Right cardiac atrium (tissue), 5 donors: ENCODE data around the gene DGAT2L6. TPM values are rescaled to one million over a fixed set of nuclear protein-coding genes. Genes with fewer than 3 reads are reported as not detected.
A peak's percentile ranks its signal among the peaks of the same experiment; 100 is the strongest.
"Not testable (repeated sequence)": the region's sequence is repeated elsewhere in the genome, so short reads cannot be mapped to it uniquely, and the experiment has no call there.

ENCODE experiments used
- ATAC-seq, 2 donors: fragments of 200-7000 bp; cut with Tn5 transposase; one replicate each; pipeline versions ENCODE4 v1.8.0 to v1.9.1; 2020; ENCODE audit warnings: moderate library complexity in 2 of 2, mild to moderate bottlenecking in 1 of 2
- DNase-seq, 3 donors: peaks; one replicate each; pipeline ENCODE4 v3.0.0-alpha.2; 2020
- H3K27ac ChIP-seq: one replicate; pipeline ENCODE4 v1.5.1; 2013; ENCODE audit warnings: mild to moderate bottlenecking, low read length, control low read depth, moderate library complexity
- H3K27me3 ChIP-seq: one replicate; pipeline ENCODE4 v1.6.1; 2013; ENCODE audit not compliant: control insufficient read depth, insufficient read depth
- H3K4me1 ChIP-seq: one replicate; pipeline ENCODE4 v1.6.1; 2013; ENCODE audit warnings: low read length; ENCODE audit not compliant: control insufficient read depth, insufficient read depth
- H3K4me3 ChIP-seq: one replicate; pipeline ENCODE4 v1.5.1; 2013; ENCODE audit warnings: low read length, control low read depth
- H3K9me3 ChIP-seq: one replicate; pipeline ENCODE4 v1.6.1; 2013; ENCODE audit warnings: low read length; ENCODE audit not compliant: control insufficient read depth
- WGBS: extraction: QIAGEN DNeasy Blood & Tissue Kit; methylation state at CpG from one replicate; pipeline ENCODE4 v1.1.7; 2013; 5-methylcytosine and 5-hydroxymethylcytosine counted together
- intact Hi-C, 4 donors: fragments of 100-400 bp; cut with DNase I; formaldehyde crosslinking; loops; one replicate each; pipeline versions ENCODE4 v1.11.0 to v1.14.0; 2022 to 2023
- polyA plus RNA-seq: library from polyadenylated mRNA; stranded (reverse); fragments of 200-250 nt; gene quantifications from one replicate; pipeline ENCODE4 v1.2.3, GENCODE V29; 2013
- total RNA-seq, 4 donors: library from RNA; stranded (reverse); fragmentation: NEBNext Ultra II Directional; extraction: Animal tissue kit (Norgen Biotek cat#: 25700); gene quantifications; one replicate each; pipeline ENCODE4 v1.2.1, GENCODE V29; 2021
- donor health status: healthy with polysubstance abuse.
- donor health status: DM: no; HTN: yes; CAD: no.
- donor health status: DM: no; HTN: no; CAD: no.
- donor health status: DM: no; HTN: yes; CAD: no; lungs with severe emphysema.
- donor health status: DM: yes; HTN: yes; CAD: no.

Gene DGAT2L6
- total and polyA plus RNA-seq, 5 donors = not detected

- peak in 2 of 3 donors; percentile 22 to 60 for DNase-seq
- Histone ChIP-seq H3K27ac (no peak overlapping the region), H3K4me1 (no peaks in the 10 kb centered on the region), H3K9me3 (no peaks in the 10 kb centered on the region), H3K4me3 (no peak overlapping the region), H3K27me3 (no peaks in the 10 kb centered on the region)
- intact Hi-C loops = loop anchor here in 2 of 4 donors (5.0 to 10.0 kb wide), 2 partner anchors 65 to 68 kb away; partner anchors contain the start of genes P2RY4 (in 2 of the 2) and ARR3 (in 1 of the 2)
- 9% methylated on average over 12 of the region's 12 CpGs for WGBS
- peak; percentile 33 to 57 for ATAC-seq
Measured at GRCh38 chrX:70196961-70197720, 19.9 kb downstream of the DGAT2L6 start.

DNA sequence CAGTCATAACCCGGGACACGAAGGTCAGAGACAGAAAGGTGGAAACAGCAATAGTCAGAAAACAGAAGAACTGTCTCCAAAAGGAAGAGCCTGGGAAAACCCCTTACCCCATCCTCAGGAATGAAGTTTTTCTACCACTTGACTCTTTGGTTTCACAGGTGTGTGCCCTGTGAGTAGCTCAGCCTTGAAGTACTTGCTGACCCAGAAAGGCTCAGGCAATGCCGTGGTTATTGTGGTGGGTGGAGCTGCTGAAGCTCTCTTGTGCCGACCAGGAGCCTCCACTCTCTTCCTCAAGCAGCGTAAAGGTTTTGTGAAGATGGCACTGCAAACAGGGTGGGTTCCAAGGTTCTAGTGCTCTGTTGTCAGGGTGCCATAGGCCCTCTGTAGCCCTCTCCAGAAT is 24.4 kb downstream of the DGAT2L6 start:
- ATAC-seq (no peak), DNase-seq (no peak)

GRCh38 chrX:70208479-70208878 is 31.2 kb downstream of the DGAT2L6 start:
- ATAC-seq = no peak
- Histone ChIP-seq H3K4me1 (no peaks in the 10 kb centered on the region), H3K4me3 (no peak overlapping the region), H3K27me3 (no peaks in the 10 kb centered on the region), H3K27ac (no peak overlapping the region), H3K9me3 (no peaks in the 10 kb centered on the region)
- no peak for DNase-seq
- intact Hi-C loops = no loop called here

More for the DNA sequence above, 24.4 kb downstream of the DGAT2L6 start:
- no peaks in the 10 kb centered on the region for H3K27me3 ChIP-seq
- H3K4me1 ChIP-seq = no peaks in the 10 kb centered on the region
- no peak overlapping the region for H3K4me3 ChIP-seq
- intact Hi-C loops = no loop called here
- no peak overlapping the region for H3K27ac ChIP-seq
- H3K9me3 ChIP-seq = no peaks in the 10 kb centered on the region
- 80% methylated on average over 5 of the region's 5 CpGs for WGBS

GRCh38 chrX:70209570-70209969 is 32.3 kb downstream of the DGAT2L6 start:
- H3K4me1 ChIP-seq, H3K4me3 ChIP-seq, DNase-seq, H3K27ac ChIP-seq, intact Hi-C loops, H3K9me3 ChIP-seq, H3K27me3 ChIP-seq, ATAC-seq: not testable (repeated sequence)
- WGBS = 57% methylated on average over 6 of the region's 6 CpGs

GRCh38 chrX:70219938-70220764 is 42.9 kb downstream of the DGAT2L6 start:
- Histone ChIP-seq H3K4me3 (no peak overlapping the region), H3K27ac (no peak overlapping the region), H3K27me3 (no peaks in the 10 kb centered on the region), H3K4me1 (no peaks in the 10 kb centered on the region), H3K9me3 (no peaks in the 10 kb centered on the region)
- DNase-seq = peak in 2 of 3 donors; percentile 36 to 78
- 73% methylated on average over 5 of the region's 5 CpGs for WGBS
- intact Hi-C loops = no loop called here
- peak; percentile 60 to 90 for ATAC-seq

- Histone ChIP-seq H3K4me3 (no peak overlapping the region), H3K4me1 (no peaks in the 10 kb centered on the region), H3K27me3 (no peaks in the 10 kb centered on the region), H3K27ac (no peak overlapping the region), H3K9me3 (no peaks in the 10 kb centered on the region)
- intact Hi-C loops = no loop called here
- no peak for ATAC-seq
- no peak for DNase-seq
Measured at GRCh38 chrX:70226048-70226447, 48.8 kb downstream of the DGAT2L6 start.

- intact Hi-C loops = no loop called here
- WGBS = 90% methylated on average over 2 of the region's 2 CpGs
- ATAC-seq (no peak), DNase-seq (no peak)
- H3K4me3 ChIP-seq = no peak overlapping the region
- no peaks in the 10 kb centered on the region for H3K27me3 ChIP-seq
- H3K9me3 ChIP-seq = no peaks in the 10 kb centered on the region
- no peaks in the 10 kb centered on the region for H3K4me1 ChIP-seq
- no peak overlapping the region for H3K27ac ChIP-seq
Measured at GRCh38 chrX:70226687-70227086, 49.4 kb downstream of the DGAT2L6 start.

DNA sequence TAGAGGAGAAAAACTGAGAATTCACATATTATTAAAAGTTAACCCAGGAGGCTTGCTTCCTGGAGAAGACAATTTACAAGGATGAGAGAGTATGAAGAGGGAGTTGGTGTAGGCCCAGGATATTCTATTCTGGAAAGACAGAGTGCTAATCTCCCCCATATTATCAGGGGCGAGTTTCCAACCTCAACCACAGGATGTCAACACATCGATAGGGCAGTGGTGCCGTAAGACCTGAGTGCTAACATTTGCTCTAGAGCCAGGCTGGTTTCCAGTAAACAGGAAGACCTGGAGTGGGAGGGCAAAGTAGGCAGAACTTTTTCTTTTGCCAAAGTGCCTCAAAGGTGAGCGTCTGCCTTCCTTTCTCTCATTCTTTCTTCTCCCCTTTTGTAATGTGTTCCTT is 54.4 kb downstream of the DGAT2L6 start:
- intact Hi-C loops = no loop called here
- ATAC-seq = peak in 1 of 2 donors; percentile 47
- H3K27me3 ChIP-seq = no peaks in the 10 kb centered on the region
- no peaks in the 10 kb centered on the region for H3K4me1 ChIP-seq
- H3K27ac ChIP-seq = no peak overlapping the region
- WGBS = 20% methylated on average over 4 of the region's 4 CpGs
- H3K4me3 ChIP-seq = no peak overlapping the region
- H3K9me3 ChIP-seq = no peaks in the 10 kb centered on the region
- no peak for DNase-seq

DNA sequence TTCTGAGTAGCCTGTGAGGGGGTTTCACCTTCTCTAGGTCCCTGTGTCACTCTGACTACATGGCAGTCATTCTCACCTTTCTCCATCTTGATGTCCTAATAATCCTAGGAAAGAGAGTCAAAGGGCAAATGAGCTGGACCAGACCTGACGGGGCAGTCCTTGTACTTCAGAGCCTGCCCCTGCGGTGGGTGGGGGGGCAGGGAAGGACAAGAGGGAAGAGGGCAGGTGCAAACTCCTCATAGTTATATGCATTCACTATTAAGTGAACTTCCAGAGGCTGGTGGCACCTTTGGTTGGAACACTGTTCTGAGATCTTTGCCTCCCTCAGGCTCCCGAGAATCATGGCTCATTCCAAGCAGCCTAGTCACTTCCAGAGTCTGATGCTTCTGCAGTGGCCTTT is 57.1 kb downstream of the DGAT2L6 start, which contains the start of gene AWAT1:
TSS of gene AWAT1 (plus strand) at position 301 of the 400 bp plus-strand sequence. CDS start at position 342, 41 bp downstream.
- 85% methylated on average over 3 of the region's 3 CpGs for WGBS
- H3K4me1 ChIP-seq = no peaks in the 10 kb centered on the region
- no peaks in the 10 kb centered on the region for H3K9me3 ChIP-seq
- H3K4me3 ChIP-seq = no peak within 1 kb of the TSS
- H3K27me3 ChIP-seq = no peaks in the 10 kb centered on the region
- intact Hi-C loops = no loop called here
- ATAC-seq = no peak
- no peak for DNase-seq
- H3K27ac ChIP-seq = no peak within 1 kb of the TSS

GRCh38 chrX:70240751-70241150 is 63.5 kb downstream of the DGAT2L6 start:
- DNase-seq (no peak), ATAC-seq (no peak)
- Histone ChIP-seq H3K27me3 (no peaks in the 10 kb centered on the region), H3K9me3 (no peaks in the 10 kb centered on the region), H3K4me3 (no peak overlapping the region), H3K27ac (no peak overlapping the region), H3K4me1 (no peaks in the 10 kb centered on the region)
- intact Hi-C loops = no loop called here
- 85% methylated on average over 1 of the region's 1 CpG for WGBS

DNA sequence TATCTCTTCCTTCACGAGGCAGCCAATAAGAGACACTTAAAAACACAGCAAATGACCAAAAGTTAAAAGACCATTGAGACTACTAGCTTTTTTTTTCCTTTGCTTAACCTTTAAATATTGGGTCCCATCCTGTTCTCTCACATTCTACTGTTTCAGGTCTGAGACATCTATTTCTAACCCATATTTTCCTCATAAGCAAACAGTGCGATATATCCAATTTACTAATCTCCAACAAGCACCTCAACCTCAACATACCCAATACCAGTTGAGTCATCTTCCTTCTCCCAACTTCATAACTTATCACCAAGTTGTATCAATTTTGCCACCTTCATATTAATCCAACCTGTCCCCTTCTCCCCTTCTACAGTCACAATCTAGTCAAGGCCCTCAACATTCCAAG is 64.2 kb downstream of the DGAT2L6 start:
- DNase-seq (no peak), ATAC-seq (no peak)
- no peaks in the 10 kb centered on the region for H3K9me3 ChIP-seq
- no peaks in the 10 kb centered on the region for H3K4me1 ChIP-seq
- WGBS = 92% methylated on average over 2 of the region's 2 CpGs
- H3K27me3 ChIP-seq = no peaks in the 10 kb centered on the region
- H3K27ac ChIP-seq = no peak overlapping the region
- intact Hi-C loops = no loop called here
- no peak overlapping the region for H3K4me3 ChIP-seq
